Chondrocyte (in vitro differentiated cells): ENCODE measurements around the gene FRMD7. TPM values are rescaled to one million over a fixed set of nuclear protein-coding genes. Genes with fewer than 3 reads are reported as not detected.
"Not testable (repeated sequence)": the region's sequence is repeated elsewhere in the genome, so short reads cannot be mapped to it uniquely, and the experiment has no call there.

ENCODE experiments used
- DNase-seq: peaks from one replicate; pipeline ENCODE4 v3.0.0; 2021; ENCODE audit warnings: mixed read lengths, low spot score
- H3K27ac Mint-ChIP-seq: one replicate; pipeline ENCODE4 v1.8.0; 2021; ENCODE audit warnings: mild to moderate bottlenecking, moderate library complexity, mixed read lengths; ENCODE audit not compliant: unreplicated experiment
- H3K27me3 Mint-ChIP-seq: 2 replicates; pipeline ENCODE4 v1.8.0; 2021; ENCODE audit warnings: low read depth, mixed read lengths
- H3K36me3 Mint-ChIP-seq: 2 replicates; pipeline ENCODE4 v1.8.0; 2021; ENCODE audit warnings: low read depth, mixed read lengths
- H3K4me1 Mint-ChIP-seq: 2 replicates; pipeline ENCODE4 v1.8.0; 2021; ENCODE audit warnings: low read depth, mild to moderate bottlenecking, mixed read lengths
- H3K4me3 Mint-ChIP-seq: one replicate; pipeline ENCODE4 v1.8.0; 2021; ENCODE audit warnings: mild to moderate bottlenecking, moderate library complexity, mixed read lengths; ENCODE audit not compliant: unreplicated experiment
- H3K9me3 Mint-ChIP-seq: 2 replicates; pipeline ENCODE4 v1.8.0; 2021; ENCODE audit warnings: low read depth, mixed read lengths
- CTCF ChIP-seq: fragments of 200-600 bp; sonication (generic); IDR thresholded peaks from 2 replicates; pipeline ENCODE4 v1.5.0; 2021; ENCODE audit warnings: antibody characterized with exemption, mild to moderate bottlenecking, moderate library complexity
- total RNA-seq: library from RNA; stranded (reverse); gene quantifications from 3 replicates; pipeline ENCODE4 v1.2.1, GENCODE V29; 2021

Gene FRMD7
- total RNA-seq, 1 donor from 2014 or later: 0.25 TPM

GRCh38 chrX:132058050-132058449, 69.8 kb downstream of the FRMD7 start:
- Mint-ChIP-seq H3K9me3 (no peaks in the 10 kb centered on the region), H3K27ac (no peak overlapping the region), H3K36me3 (no peaks in the 10 kb centered on the region), H3K4me3 (no peak overlapping the region), H3K4me1 (peaks cover 23% of the 10 kb centered on the region), H3K27me3 (no peaks in the 10 kb centered on the region)
- DNase-seq: no peak
- TF ChIP-seq CTCF: no peak

GRCh38 chrX:132051778-132052177, 76.0 kb downstream of the FRMD7 start:
- not testable (repeated sequence) for H3K27me3 Mint-ChIP-seq, H3K9me3 Mint-ChIP-seq, H3K36me3 Mint-ChIP-seq, H3K4me1 Mint-ChIP-seq, H3K27ac Mint-ChIP-seq, H3K4me3 Mint-ChIP-seq, DNase-seq

- H3K36me3 Mint-ChIP-seq: no peaks in the 10 kb centered on the region
- TF ChIP-seq CTCF: no peak
- H3K27ac Mint-ChIP-seq: no peak overlapping the region
- H3K9me3 Mint-ChIP-seq: no peaks in the 10 kb centered on the region
- peaks cover 17% of the 10 kb centered on the region for H3K4me1 Mint-ChIP-seq
- H3K4me3 Mint-ChIP-seq: no peak overlapping the region
- no peak for DNase-seq
- H3K27me3 Mint-ChIP-seq: no peaks in the 10 kb centered on the region
Measured at GRCh38 chrX:132046533-132046932, 81.3 kb downstream of the FRMD7 start.

- Mint-ChIP-seq H3K9me3 (no peaks in the 10 kb centered on the region), H3K4me3 (no peak overlapping the region), H3K27ac (no peak overlapping the region), H3K27me3 (no peaks in the 10 kb centered on the region), H3K4me1 (peaks cover 28% of the 10 kb centered on the region), H3K36me3 (no peaks in the 10 kb centered on the region)
- TF ChIP-seq CTCF: no peak
- DNase-seq: no peak
Measured at GRCh38 chrX:132045456-132045855, 82.4 kb downstream of the FRMD7 start.

GRCh38 chrX:132044953-132045352, 82.9 kb downstream of the FRMD7 start:
- peaks cover 32% of the 10 kb centered on the region for H3K4me1 Mint-ChIP-seq
- DNase-seq: no peak

More at GRCh38 chrX:132044953-132045352, 82.9 kb downstream of the FRMD7 start:
- Mint-ChIP-seq H3K4me3 (no peak overlapping the region), H3K27ac (no peak overlapping the region), H3K27me3 (no peaks in the 10 kb centered on the region), H3K36me3 (no peaks in the 10 kb centered on the region), H3K9me3 (no peaks in the 10 kb centered on the region)
- no peak for TF ChIP-seq CTCF
